Neural progenitor cell (in vitro differentiated cells): ENCODE data around the gene ZNF710. TPM values are rescaled to one million over a fixed set of nuclear protein-coding genes. Genes with fewer than 3 reads are reported as not detected.
A peak's percentile ranks its signal among the peaks of the same experiment; 100 is the strongest.

Experiments
- DNase-seq: peaks from one replicate; pipeline ENCODE4 v3.0.0-alpha.2; 2016; ENCODE audit warnings: low spot score
- H2AFZ ChIP-seq: fragments of 200-600 bp; sonication (generic); replicated peaks from 2 replicates; pipeline ENCODE4 v1.6.1; 2016; ENCODE audit warnings: antibody characterized with exemption
- H3F3A ChIP-seq: fragments of 200-600 bp; sonication (generic); 2 replicates; pipeline ENCODE4 v1.6.1; 2016; ENCODE audit warnings: antibody characterized with exemption, low read depth
- H3K27ac ChIP-seq: fragments of 200-600 bp; sonication (generic); 2 replicates; pipeline ENCODE4 v1.5.1; 2016; ENCODE audit warnings: mild to moderate bottlenecking
- H3K27me3 ChIP-seq: fragments of 200-600 bp; sonication (generic); 2 replicates; pipeline ENCODE4 v1.6.1; 2016; ENCODE audit warnings: mild to moderate bottlenecking, moderate library complexity
- H3K36me3 ChIP-seq: fragments of 200-600 bp; sonication (generic); 2 replicates; pipeline ENCODE4 v1.5.1; 2016
- H3K4me1 ChIP-seq: fragments of 200-600 bp; sonication (generic); 2 replicates; pipeline ENCODE4 v1.6.1; 2016; ENCODE audit warnings: mixed run types
- H3K4me2 ChIP-seq: fragments of 200-600 bp; sonication (generic); 2 replicates; pipeline ENCODE4 v1.6.1; 2016
- H3K4me3 ChIP-seq: fragments of 200-600 bp; sonication (generic); 2 replicates; pipeline ENCODE4 v1.5.1; 2016
- H3K79me2 ChIP-seq: fragments of 200-600 bp; sonication (generic); 2 replicates; pipeline ENCODE4 v1.6.1; 2016; ENCODE audit warnings: low read depth
- H3K9ac ChIP-seq: fragments of 200-600 bp; sonication (generic); 2 replicates; pipeline ENCODE4 v1.6.1; 2016
- H3K9me3 ChIP-seq: fragments of 200-600 bp; sonication (generic); 2 replicates; pipeline ENCODE4 v1.5.1; 2016; ENCODE audit warnings: low read depth
- H4K20me1 ChIP-seq: fragments of 200-600 bp; sonication (generic); 2 replicates; pipeline ENCODE4 v1.6.1; 2016; ENCODE audit warnings: low read depth
- H3K27ac Mint-ChIP-seq: 3 replicates; pipeline ENCODE4 v1.8.0; 2021; ENCODE audit warnings: mixed read lengths
- H3K27me3 Mint-ChIP-seq: 2 replicates; pipeline ENCODE4 v1.8.0; 2022; ENCODE audit warnings: low read depth, mild to moderate bottlenecking, inconsistent platforms, moderate library complexity, mixed read lengths; ENCODE audit not compliant: insufficient read depth
- H3K36me3 Mint-ChIP-seq: 3 replicates; pipeline ENCODE4 v1.8.0; 2021; ENCODE audit warnings: mixed read lengths
- H3K4me1 Mint-ChIP-seq: 3 replicates; pipeline ENCODE4 v1.8.0; 2021; ENCODE audit warnings: mixed read lengths
- H3K4me3 Mint-ChIP-seq: 3 replicates; pipeline ENCODE4 v1.8.0; 2021; ENCODE audit warnings: mild to moderate bottlenecking, moderate library complexity, mixed read lengths
- H3K9me3 Mint-ChIP-seq: 3 replicates; pipeline ENCODE4 v1.8.0; 2020; ENCODE audit warnings: mixed read lengths
- CTCF ChIP-seq: fragments of 200-600 bp; sonication (generic); IDR thresholded peaks from 2 replicates; pipeline ENCODE4 v1.5.1; 2017; ENCODE audit warnings: antibody characterized with exemption, mild to moderate bottlenecking
- EZH2 ChIP-seq: fragments of 200-600 bp; sonication (generic); IDR thresholded peaks from 2 replicates; pipeline ENCODE4 v1.6.1; 2017; ENCODE audit warnings: antibody characterized with exemption, mild to moderate bottlenecking, moderate library complexity
- EZH2phosphoT487 ChIP-seq: fragments of 200-600 bp; sonication (generic); IDR thresholded peaks from 2 replicates; pipeline ENCODE4 v1.6.1; 2017; ENCODE audit warnings: antibody characterized with exemption
- total RNA-seq: library from RNA; depleted of rRNA; stranded (reverse); fragments of >200 nt; gene quantifications from 2 replicates; pipeline ENCODE4 v1.2.3, GENCODE V29; 2015; ENCODE audit warnings: low replicate concordance

ZNF710 gene
- total RNA-seq, 1 donor from 2014 or later = 14.9 TPM

GRCh38 chr15:89985111-89985510 lies 16.0 kb upstream of the ZNF710 start:
- no peak overlapping the region for H3K27ac Mint-ChIP-seq
- no peak for DNase-seq
- no peaks in the 10 kb centered on the region for H3K79me2 ChIP-seq
- H3K36me3 Mint-ChIP-seq = no peaks in the 10 kb centered on the region
- peaks cover 3% of the 10 kb centered on the region for H3K9me3 ChIP-seq
- peaks cover 5% of the 10 kb centered on the region for H3K27me3 Mint-ChIP-seq
- H2AFZ ChIP-seq = no peak overlapping the region
- H3K4me3 ChIP-seq = no peak overlapping the region
- no peak overlapping the region for H3K4me3 Mint-ChIP-seq
- no peak overlapping the region for H3K9ac ChIP-seq
- H3F3A ChIP-seq = peaks cover 7% of the 10 kb centered on the region
- H3K4me2 ChIP-seq = no peak overlapping the region
- no peaks in the 10 kb centered on the region for H3K4me1 Mint-ChIP-seq
- no peaks in the 10 kb centered on the region for H4K20me1 ChIP-seq
- H3K27me3 ChIP-seq = no peaks in the 10 kb centered on the region
- TF ChIP-seq EZH2 = no peak
- TF ChIP-seq EZH2phosphoT487 = no peak
- TF ChIP-seq CTCF = no peak
- no peak overlapping the region for H3K27ac ChIP-seq
- peaks cover 6% of the 10 kb centered on the region for H3K4me1 ChIP-seq
- H3K36me3 ChIP-seq = no peaks in the 10 kb centered on the region
- H3K9me3 Mint-ChIP-seq = peaks cover 14% of the 10 kb centered on the region

DNA sequence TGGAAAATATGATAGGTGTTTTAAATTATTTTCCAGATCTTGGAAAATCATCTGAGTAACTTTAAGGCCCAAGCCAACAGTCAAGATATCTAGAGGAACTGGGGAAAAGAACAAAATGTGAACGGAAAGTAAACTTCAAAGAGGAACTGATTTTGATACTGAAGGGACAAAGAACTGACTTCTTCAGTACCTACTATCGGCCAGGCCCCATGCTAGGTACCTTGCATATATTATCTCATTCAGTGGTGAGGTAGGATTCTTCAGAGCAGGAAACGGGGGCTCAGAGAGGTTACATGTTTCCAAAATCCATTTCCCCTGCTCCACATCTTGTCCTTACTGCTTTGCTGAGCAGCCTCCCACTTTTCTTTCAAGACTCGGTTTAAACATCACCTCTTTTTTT lies 9.8 kb upstream of the ZNF710 start:
- Mint-ChIP-seq H3K36me3 (no peaks in the 10 kb centered on the region), H3K4me3 (no peak overlapping the region), H3K4me1 (no peaks in the 10 kb centered on the region), H3K9me3 (no peaks in the 10 kb centered on the region), H3K27me3 (peaks cover 2% of the 10 kb centered on the region), H3K27ac (no peak overlapping the region)
- Histone ChIP-seq H3K9me3 (no peaks in the 10 kb centered on the region), H2AFZ (peak overlapping the region; percentile 65), H3K27me3 (no peaks in the 10 kb centered on the region), H3K27ac (no peak overlapping the region), H4K20me1 (no peaks in the 10 kb centered on the region), H3K79me2 (no peaks in the 10 kb centered on the region), H3K9ac (no peak overlapping the region), H3K4me2 (no peak overlapping the region), H3K4me3 (no peak overlapping the region), H3F3A (peaks cover 6% of the 10 kb centered on the region), H3K36me3 (no peaks in the 10 kb centered on the region), H3K4me1 (peaks cover 4% of the 10 kb centered on the region)
- TF ChIP-seq CTCF (no peak), EZH2phosphoT487 (no peak), EZH2 (no peak)
- DNase-seq = no peak

DNA sequence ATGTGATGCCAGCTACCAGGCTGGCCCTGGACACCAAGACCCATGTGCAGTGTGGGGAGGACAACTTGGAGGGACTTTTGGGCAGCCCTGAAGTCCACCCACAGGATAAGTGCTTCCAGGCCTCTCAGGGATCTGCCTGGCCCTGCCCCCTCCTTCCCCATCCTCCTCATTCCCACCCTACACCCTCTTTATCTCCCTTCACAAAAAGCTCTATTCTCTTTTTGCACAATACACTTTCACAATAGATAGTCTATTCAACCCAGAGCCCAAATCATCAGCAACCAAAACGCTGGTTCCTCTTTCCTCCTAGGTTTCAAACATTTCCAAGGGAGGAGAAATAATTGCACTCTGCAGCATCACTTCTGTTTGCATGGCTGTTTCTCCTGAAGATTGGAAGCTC lies 7.8 kb upstream of the ZNF710 start:
- no peak overlapping the region for H3K4me3 ChIP-seq
- Mint-ChIP-seq H3K27ac (no peak overlapping the region), H3K9me3 (no peaks in the 10 kb centered on the region), H3K4me3 (no peak overlapping the region), H3K27me3 (peaks cover 3% of the 10 kb centered on the region), H3K36me3 (no peaks in the 10 kb centered on the region), H3K4me1 (peaks cover 3% of the 10 kb centered on the region)
- H3K4me1 ChIP-seq = peaks cover 4% of the 10 kb centered on the region
- H2AFZ ChIP-seq = no peak overlapping the region
- no peaks in the 10 kb centered on the region for H3K36me3 ChIP-seq
- no peak for TF ChIP-seq EZH2
- no peak for TF ChIP-seq EZH2phosphoT487
- no peak for TF ChIP-seq CTCF
- no peak overlapping the region for H3K27ac ChIP-seq
- H4K20me1 ChIP-seq = no peaks in the 10 kb centered on the region
- no peak overlapping the region for H3K4me2 ChIP-seq
- H3K79me2 ChIP-seq = no peaks in the 10 kb centered on the region
- H3K27me3 ChIP-seq = no peaks in the 10 kb centered on the region
- H3K9me3 ChIP-seq = no peaks in the 10 kb centered on the region
- H3K9ac ChIP-seq = no peak overlapping the region
- DNase-seq = no peak
- H3F3A ChIP-seq = peaks cover 13% of the 10 kb centered on the region
